Measurements from ENCODE around the gene FAM229A. TPM values are rescaled to one million over a fixed set of nuclear protein-coding genes. Genes with fewer than 3 reads are reported as not detected.

FAM229A gene
- total and polyA plus RNA-seq, 4 donors: 1.6 to 3.3 (median 2.1) TPM

- Histone ChIP-seq H3K27me3 (ENCODE audit: control insufficient read depth in 4 of 4, insufficient read depth in 4 of 4, low read length in 3 of 4) (no peaks in the 10 kb centered on the region), H3K4me3 (ENCODE audit: low read depth in 1 of 3, low read length in 3 of 3) (peak overlapping the region in 1 of 3 donors; percentile 37), H3K9ac (ENCODE audit: low read depth in 1 of 2, low read length in 2 of 2) (no peak overlapping the region), H3K36me3 (ENCODE audit: control insufficient read depth in 4 of 4, insufficient read depth in 3 of 4, low read depth in 1 of 4, low read length in 3 of 4) (peaks cover 2 to 20% (median 16%) of the 10 kb centered on the region in 4 donors), H3K9me3 (ENCODE audit: control insufficient read depth in 4 of 4, low read length in 3 of 4) (no peaks in the 10 kb centered on the region), H3K27ac (ENCODE audit: low read depth in 1 of 2, low read length in 2 of 2) (peak overlapping the region in 1 of 2 donors; percentile 25), H3K4me1 (ENCODE audit: control insufficient read depth in 4 of 4, insufficient read depth in 4 of 4, low read length in 3 of 4) (peaks cover 10 to 18% (median 16%) of the 10 kb centered on the region in 4 donors)
- WGBS: 3% methylated on average over 91 of the region's 91 CpGs
- peak; percentile 14 for TF ChIP-seq YY1 (IDR thresholded peaks at IDR 0.05)
- TF ChIP-seq RAD21 (IDR thresholded peaks at IDR 0.05): peak; percentile 27 to 53
- no peak for TF ChIP-seq MAX (IDR thresholded peaks at IDR 0.05)
- peak; percentile 20 for TF ChIP-seq CTCF (IDR thresholded peaks at IDR 0.05; ENCODE audit: low read depth, low read length, missing input control)
- peak; percentile 58 for DNase-seq (ENCODE audit: low spot score)
Measured at GRCh38 chr1:32361674-32362473, 411 bp downstream of the FAM229A start.

GRCh38 chr1:32361308-32361673 lies 994 bp downstream of the FAM229A start:
- Histone ChIP-seq H3K27ac (ENCODE audit: low read depth in 1 of 2, low read length in 2 of 2) (no peak overlapping the region), H3K4me3 (ENCODE audit: low read depth in 1 of 3, low read length in 3 of 3) (peak overlapping the region in 1 of 3 donors; percentile 37)
- no peak for DNase-seq (ENCODE audit: low spot score)

GRCh38 chr1:32358435-32358834 lies 3.9 kb downstream of the FAM229A start:
- Histone ChIP-seq H3K4me3 (ENCODE audit: low read depth in 1 of 3, low read length in 3 of 3) (no peak overlapping the region), H3K27me3 (ENCODE audit: control insufficient read depth in 4 of 4, insufficient read depth in 4 of 4, low read length in 3 of 4) (no peaks in the 10 kb centered on the region), H3K36me3 (ENCODE audit: control insufficient read depth in 4 of 4, insufficient read depth in 3 of 4, low read depth in 1 of 4, low read length in 3 of 4) (peaks cover 0 to 5% (median 0%) of the 10 kb centered on the region in 4 donors), H3K27ac (ENCODE audit: low read depth in 1 of 2, low read length in 2 of 2) (no peak overlapping the region), H3K4me1 (ENCODE audit: control insufficient read depth in 4 of 4, insufficient read depth in 4 of 4, low read length in 3 of 4) (peaks cover 10 to 28% (median 18%) of the 10 kb centered on the region in 4 donors), H3K9me3 (ENCODE audit: control insufficient read depth in 4 of 4, low read length in 3 of 4) (no peaks in the 10 kb centered on the region), H3K9ac (ENCODE audit: low read depth in 1 of 2, low read length in 2 of 2) (no peak overlapping the region)
- DNase-seq (ENCODE audit: low spot score): no peak
- TF ChIP-seq REST (IDR thresholded peaks at IDR 0.05) (no peak), ZBTB33 (IDR thresholded peaks at IDR 0.05) (no peak), NR2F2 (IDR thresholded peaks at IDR 0.05) (no peak), SP1 (IDR thresholded peaks at IDR 0.05) (no peak), HNF4G (IDR thresholded peaks at IDR 0.05) (no peak), HNF4A (conservative IDR thresholded peaks at IDR 0.05) (peak; percentile 29 to 30)
- 41% methylated on average over 3 of the region's 3 CpGs for WGBS

More at GRCh38 chr1:32361308-32361673, 994 bp downstream of the FAM229A start:
- Histone ChIP-seq H3K36me3 (ENCODE audit: control insufficient read depth in 4 of 4, insufficient read depth in 3 of 4, low read depth in 1 of 4, low read length in 3 of 4) (peaks cover 0 to 14% (median 11%) of the 10 kb centered on the region in 4 donors), H3K9me3 (ENCODE audit: control insufficient read depth in 4 of 4, low read length in 3 of 4) (no peaks in the 10 kb centered on the region), H3K4me1 (ENCODE audit: control insufficient read depth in 4 of 4, insufficient read depth in 4 of 4, low read length in 3 of 4) (peaks cover 10 to 18% (median 16%) of the 10 kb centered on the region in 4 donors), H3K9ac (ENCODE audit: low read depth in 1 of 2, low read length in 2 of 2) (no peak overlapping the region), H3K27me3 (ENCODE audit: control insufficient read depth in 4 of 4, insufficient read depth in 4 of 4, low read length in 3 of 4) (no peaks in the 10 kb centered on the region)
- TF ChIP-seq JUND (IDR thresholded peaks at IDR 0.05) (no peak), NR2F2 (IDR thresholded peaks at IDR 0.05) (no peak), RAD21 (IDR thresholded peaks at IDR 0.05) (no peak), HNF4G (IDR thresholded peaks at IDR 0.05) (no peak), FOXA2 (IDR thresholded peaks at IDR 0.05) (no peak), GABPA (IDR thresholded peaks at IDR 0.05 in 1 of 2, conservative IDR thresholded peaks at IDR 0.05 in 1 of 2) (no peak)
- WGBS: 62% methylated on average over 35 of the region's 35 CpGs
